Measurements from ENCODE around the gene AGK. TPM values are rescaled to one million over a fixed set of nuclear protein-coding genes. Genes with fewer than 3 reads are reported as not detected.
"Not testable (repeated sequence)": the region's sequence is repeated elsewhere in the genome, so short reads cannot be mapped to it uniquely, and the experiment has no call there.

Gene AGK
- polyA plus RNA-seq, 2 of the 4 experiments (the other 2 are of a cell fraction) = 29.6 to 63.5 TPM

- Histone ChIP-seq H3K9me3 (no peaks in the 10 kb centered on the region), H3K27ac (no peak overlapping the region), H3K4me1 (no peaks in the 10 kb centered on the region), H3K4me3 (no peak overlapping the region), H3K4me2 (no peak overlapping the region)
- CTCF ChIA-PET = interaction anchor here (1.1 to 2.2 kb wide), 4 partner anchors 8 to 981 kb away, joined by 3 to 9 read pairs (median 5); no protein-coding TSS in a partner anchor
- POLR2A ChIA-PET = no interaction called here
- no peak for FAIRE-seq
- peak in 1 of 2 experiments; percentile 53; a peak in 2 of 6 replicates for ATAC-seq
- DNase-seq (ENCODE audit: low read depth in 1 of 2, low spot score in 1 of 2) = no peak
- TF ChIP-seq RAD21 (conservative IDR thresholded peaks at IDR 0.05 in 1 of 2, IDR thresholded peaks at IDR 0.05 in 1 of 2) (peak; percentile 27 to 45; a peak in 2 of 5 replicates), ATOH8 (CRISPR knock-in tag; IDR thresholded peaks at IDR 0.05; ENCODE audit: low read depth) (no peak), CHD2 (IDR thresholded peaks at IDR 0.05; ENCODE audit: low read length, partially characterized antibody) (no peak), SMC3 (IDR thresholded peaks at IDR 0.05) (0 out of 3 replicates have a peak, but pooled peaks have one; percentile 13)
- TF ChIP-seq, protein P1, sequence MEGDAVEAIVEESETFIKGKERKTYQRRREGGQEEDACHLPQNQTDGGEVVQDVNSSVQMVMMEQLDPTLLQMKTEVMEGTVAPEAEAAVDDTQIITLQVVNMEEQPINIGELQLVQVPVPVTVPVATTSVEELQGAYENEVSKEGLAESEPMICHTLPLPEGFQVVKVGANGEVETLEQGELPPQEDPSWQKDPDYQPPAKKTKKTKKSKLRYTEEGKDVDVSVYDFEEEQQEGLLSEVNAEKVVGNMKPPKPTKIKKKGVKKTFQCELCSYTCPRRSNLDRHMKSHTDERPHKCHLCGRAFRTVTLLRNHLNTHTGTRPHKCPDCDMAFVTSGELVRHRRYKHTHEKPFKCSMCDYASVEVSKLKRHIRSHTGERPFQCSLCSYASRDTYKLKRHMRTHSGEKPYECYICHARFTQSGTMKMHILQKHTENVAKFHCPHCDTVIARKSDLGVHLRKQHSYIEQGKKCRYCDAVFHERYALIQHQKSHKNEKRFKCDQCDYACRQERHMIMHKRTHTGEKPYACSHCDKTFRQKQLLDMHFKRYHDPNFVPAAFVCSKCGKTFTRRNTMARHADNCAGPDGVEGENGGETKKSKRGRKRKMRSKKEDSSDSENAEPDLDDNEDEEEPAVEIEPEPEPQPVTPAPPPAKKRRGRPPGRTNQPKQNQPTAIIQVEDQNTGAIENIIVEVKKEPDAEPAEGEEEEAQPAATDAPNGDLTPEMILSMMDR (IDR thresholded peaks at IDR 0.05) = peak; percentile 24
- 78% methylated on average over 3 of the region's 3 CpGs for WGBS (ENCODE audit: missing lambda C conversion rate)
Observed at GRCh38 chr7:141641876-141642275, 90.7 kb downstream of the AGK start.

DNA sequence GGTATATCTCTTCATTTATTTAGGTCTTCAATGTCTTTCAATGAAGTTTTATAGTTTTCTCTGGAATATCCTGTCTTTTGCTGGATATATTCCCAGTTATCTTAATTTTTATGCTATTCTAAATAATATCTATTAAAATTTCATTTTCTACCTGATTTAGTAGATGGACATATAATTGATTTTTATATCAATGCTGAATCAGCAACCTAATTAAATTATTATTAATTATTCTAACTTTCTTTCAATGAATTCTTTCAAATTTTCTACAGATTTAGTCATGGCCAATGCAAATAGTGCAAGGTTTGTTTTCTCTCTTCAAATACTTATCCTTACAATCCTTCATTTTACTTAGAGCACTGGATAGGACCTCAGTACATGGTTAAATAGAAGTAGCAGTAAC is 94.0 kb downstream of the AGK start:
- Histone ChIP-seq H3K4me2 (no peak overlapping the region), H3K4me3 (no peak overlapping the region), H3K27ac (no peak overlapping the region), H3K9me3 (no peaks in the 10 kb centered on the region), H3K4me1 (no peaks in the 10 kb centered on the region)
- DNase-seq (ENCODE audit: low read depth in 1 of 2, low spot score in 1 of 2) (no peak), ATAC-seq (no peak), FAIRE-seq (no peak)
- TF ChIP-seq FOSL2 (IDR thresholded peaks at IDR 0.05) (no peak), FOSL2 (CRISPR knock-in tag; IDR thresholded peaks at IDR 0.05) (no peak), CEBPB (IDR thresholded peaks at IDR 0.05) (no peak), JUN (IDR thresholded peaks at IDR 0.05) (no peak), MAFK (IDR thresholded peaks at IDR 0.05; ENCODE audit: partially characterized antibody) (peak; percentile 7)
- ChIA-PET CTCF (interaction anchor here (3.6 kb wide), 1 partner anchor 9 kb away, joined by 10 read pairs; no protein-coding TSS in a partner anchor), POLR2A (no interaction called here)

DNA sequence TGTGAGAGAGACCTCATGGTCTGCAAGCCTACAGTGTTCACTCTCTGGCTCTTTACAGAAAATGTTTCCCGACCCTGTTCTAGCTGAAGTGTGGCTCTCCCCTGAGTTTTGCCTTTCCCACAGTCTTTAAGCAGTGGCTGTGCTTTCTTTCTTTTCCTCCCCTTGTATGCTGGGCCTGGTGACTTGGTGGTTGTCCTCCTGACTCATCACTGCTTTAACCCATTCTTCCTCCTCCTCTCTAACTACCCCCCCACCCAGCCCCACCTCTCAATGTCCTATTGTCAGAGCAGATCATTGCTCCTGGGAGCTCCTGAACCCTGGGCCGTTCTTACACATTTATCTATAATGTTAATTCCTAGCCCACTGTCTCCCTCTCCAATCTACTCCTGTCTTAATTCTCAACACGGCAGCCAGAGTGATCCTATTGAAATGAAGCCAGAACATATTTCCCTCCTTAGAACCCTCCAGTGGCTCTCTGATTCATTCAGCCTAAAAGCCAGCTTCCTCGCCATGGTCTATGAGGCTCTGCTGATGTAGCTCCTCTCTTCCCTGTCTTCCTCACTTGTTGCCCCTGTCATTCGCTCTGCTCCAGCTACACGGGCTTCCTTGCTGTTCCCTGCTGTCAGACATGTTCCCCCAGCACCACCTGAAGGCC is 95.7 kb downstream of the AGK start:
- 89% methylated on average over 6 of the region's 6 CpGs for whole genome bisulfite sequencing (ENCODE audit: missing lambda C conversion rate)
- H3K4me3 ChIP-seq = no peak overlapping the region
- FAIRE-seq (no peak), ATAC-seq (no peak), DNase-seq (ENCODE audit: low read depth in 1 of 2, low spot score in 1 of 2) (no peak)
- no peaks in the 10 kb centered on the region for H3K9me3 ChIP-seq
- no peaks in the 10 kb centered on the region for H3K4me1 ChIP-seq
- no peak overlapping the region for H3K27ac ChIP-seq
- CTCF ChIA-PET = interaction anchor here (1.0 kb wide), 3 partner anchors 16 to 836 kb away, joined by 3 read pairs; no protein-coding TSS in a partner anchor
- TF ChIP-seq GATA3 (IDR thresholded peaks at IDR 0.05; ENCODE audit: borderline replicate concordance) (no peak), HMGXB4 (CRISPR knock-in tag; IDR thresholded peaks at IDR 0.05; ENCODE audit: borderline replicate concordance) (no peak)
- H3K4me2 ChIP-seq = no peak overlapping the region
- POLR2A ChIA-PET = no interaction called here

DNA sequence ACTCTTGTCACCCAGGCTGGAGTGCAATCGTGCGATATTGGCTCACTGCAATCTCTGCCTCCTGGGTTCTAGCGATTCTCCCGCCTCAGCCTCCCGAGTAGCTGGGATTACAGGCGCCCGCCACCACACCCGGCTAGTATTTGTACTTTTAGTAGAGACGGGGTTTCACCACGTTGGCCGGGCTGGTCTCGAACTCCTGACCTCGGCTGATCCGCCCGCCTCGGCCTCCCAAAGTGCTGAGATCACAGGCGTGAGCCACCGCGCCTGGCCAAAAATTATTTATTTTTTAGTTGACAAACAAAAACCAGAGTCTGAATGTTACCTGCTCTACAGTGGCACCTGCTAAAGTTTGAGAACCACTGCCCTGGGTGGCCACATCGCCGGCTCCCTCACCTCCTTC is 96.5 kb downstream of the AGK start:
- 96% methylated on average over 21 of the region's 21 CpGs for WGBS (ENCODE audit: missing lambda C conversion rate)
- H3K9me3 ChIP-seq; DNase-seq (ENCODE audit: low read depth in 1 of 2, low spot score in 1 of 2); H3K27ac ChIP-seq; H3K4me1 ChIP-seq; FAIRE-seq; POLR2A ChIA-PET; ATAC-seq; H3K4me2 ChIP-seq; H3K4me3 ChIP-seq: not testable (repeated sequence)
- CTCF ChIA-PET = interaction anchor here (1.0 kb wide), 2 partner anchors 16 to 837 kb away, joined by 3 read pairs; no protein-coding TSS in a partner anchor

All from A549 (cell line).